Measurements from ENCODE around the gene SEC63.
"Not testable (repeated sequence)": the region's sequence is repeated elsewhere in the genome, so short reads cannot be mapped to it uniquely, and the experiment has no call there.

The SEC63 gene

DNA sequence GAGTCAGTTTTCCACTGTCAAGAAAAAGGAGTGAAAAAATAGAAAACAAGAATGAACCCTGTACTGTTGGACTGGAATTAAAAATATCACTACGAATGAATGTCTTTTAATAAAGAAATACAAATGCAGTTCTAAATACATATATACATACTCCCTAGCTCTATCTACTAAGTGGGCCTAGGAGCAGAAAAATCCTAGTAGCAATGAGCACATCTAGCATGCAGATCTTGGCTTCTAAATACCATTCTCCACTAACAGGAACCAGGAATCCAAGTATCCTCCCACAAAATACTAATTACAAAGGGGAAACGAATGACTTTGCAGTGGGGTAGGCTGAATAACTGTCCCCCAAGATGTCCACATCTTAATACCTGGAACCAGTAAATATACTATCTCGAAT lies 25.4 kb downstream of the SEC63 start:
- no peak for DNase-seq (ENCODE audit: insufficient read length, low spot score)
- no peak for TF ChIP-seq POLR2A (IDR thresholded peaks at IDR 0.05; ENCODE audit: low read depth, low read length)
- FAIRE-seq: no peak

- TF ChIP-seq POLR2A (IDR thresholded peaks at IDR 0.05; ENCODE audit: low read depth, low read length): no peak
- no peak for FAIRE-seq
- no peak for DNase-seq (ENCODE audit: insufficient read length, low spot score)
These were observed 26.1 kb downstream of the SEC63 start for GRCh38 chr6:107931894-107932293.

DNA sequence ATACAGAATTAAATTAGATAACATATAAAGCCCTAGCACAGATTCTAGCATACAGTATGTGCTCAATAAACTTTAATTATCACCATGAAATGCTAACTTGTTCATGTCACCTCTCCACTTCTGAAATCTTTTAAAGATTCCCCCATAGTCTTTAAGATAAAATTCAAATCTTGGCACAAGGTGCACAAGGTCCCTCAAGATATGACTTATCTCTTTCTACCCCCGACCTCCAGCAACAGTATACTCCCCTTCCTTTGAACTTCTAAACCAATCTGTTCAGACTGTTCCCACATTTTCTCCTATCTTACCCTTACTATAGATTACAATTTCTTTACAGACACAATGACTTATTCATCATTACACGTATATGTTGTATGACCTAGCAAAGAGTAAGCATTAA lies 29.0 kb downstream of the SEC63 start:
- no peak for TF ChIP-seq POLR2A (IDR thresholded peaks at IDR 0.05; ENCODE audit: low read depth, low read length)
- FAIRE-seq (no peak), DNase-seq (ENCODE audit: insufficient read length, low spot score) (no peak)

DNA sequence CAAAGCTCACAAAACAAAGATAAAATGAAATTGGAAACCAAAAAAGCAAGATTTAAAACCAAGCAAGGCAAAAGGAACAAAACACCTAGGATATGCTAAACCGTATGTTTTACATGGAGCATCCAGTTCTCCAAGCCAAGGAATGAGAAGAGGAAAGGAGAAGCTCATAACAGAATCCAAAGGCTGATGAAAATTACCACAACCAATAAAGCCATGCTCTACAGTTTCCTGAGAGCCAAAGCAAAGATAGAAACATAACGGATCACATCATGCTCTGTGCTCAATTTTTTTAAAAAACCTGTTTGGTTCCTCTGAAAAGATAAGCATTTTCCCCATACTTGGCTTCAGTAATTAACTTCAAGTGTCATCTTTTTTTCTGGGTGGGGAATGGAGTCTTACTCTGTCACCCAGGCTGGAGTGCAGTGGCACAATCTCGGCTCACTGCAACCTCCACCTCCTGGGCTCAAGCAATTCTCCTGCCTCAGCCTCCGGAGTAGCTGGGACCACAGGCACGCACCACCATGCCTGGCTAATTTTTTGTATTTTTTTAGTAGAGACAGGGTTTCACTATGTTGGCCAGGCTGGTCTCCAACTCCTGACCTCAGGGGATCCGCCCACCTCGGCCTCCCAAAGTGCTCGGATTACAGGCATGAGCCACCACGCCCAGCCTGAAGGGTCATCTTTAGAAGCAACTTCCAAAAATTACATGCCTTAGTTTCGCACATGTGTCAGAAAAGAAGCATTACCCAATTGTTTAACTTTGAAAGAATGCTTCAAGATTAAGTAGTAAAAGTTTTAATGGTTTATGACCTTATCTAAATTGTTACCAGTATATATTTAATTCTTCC lies 31.1 kb downstream of the SEC63 start:
- not testable (repeated sequence) for DNase-seq (ENCODE audit: insufficient read length, low spot score); FAIRE-seq

GRCh38 chr6:107917451-107918375 lies 40.3 kb downstream of the SEC63 start:
- DNase-seq (ENCODE audit: insufficient read length, low spot score) (no peak), FAIRE-seq (no peak)
- no peak for TF ChIP-seq POLR2A (IDR thresholded peaks at IDR 0.05; ENCODE audit: low read depth, low read length)

DNA sequence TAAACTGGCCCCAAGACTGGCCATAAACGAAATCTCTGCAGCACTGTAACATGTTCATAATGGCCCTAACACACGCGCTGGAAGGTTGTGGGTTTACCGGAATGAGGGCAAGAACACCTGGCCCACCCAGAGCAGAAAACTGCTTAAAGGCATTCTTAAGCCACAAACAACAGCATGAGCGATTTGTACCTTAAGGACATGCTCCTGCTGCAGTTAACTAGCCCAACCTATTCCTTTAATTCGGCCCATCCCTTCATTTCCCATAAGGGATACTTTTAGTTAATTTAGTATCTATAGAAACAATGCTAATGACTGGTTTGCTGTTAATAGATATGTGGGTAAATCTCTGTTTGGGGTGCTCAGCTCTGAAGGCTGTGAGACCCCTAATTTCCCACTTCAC lies 41.0 kb downstream of the SEC63 start:
- FAIRE-seq; DNase-seq (ENCODE audit: insufficient read length, low spot score): not testable (repeated sequence)

DNA sequence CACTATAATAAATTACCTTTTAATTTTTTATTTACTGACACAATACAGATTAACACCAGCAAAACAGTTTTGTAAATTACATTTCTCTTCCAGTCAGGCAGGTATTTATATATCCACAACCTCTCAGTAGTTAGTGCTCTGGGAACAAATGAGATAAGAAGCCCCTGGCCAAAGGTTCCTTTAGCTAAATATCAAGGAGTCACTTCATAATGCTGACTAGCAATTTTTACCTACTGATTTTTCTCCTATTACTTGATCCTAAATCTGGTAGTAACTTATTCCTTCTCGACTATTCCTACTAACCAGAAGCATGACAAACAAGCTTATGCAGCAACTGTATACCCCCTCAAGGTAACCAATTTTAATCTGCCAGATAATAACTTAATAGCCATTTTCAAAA lies 46.3 kb downstream of the SEC63 start:
- FAIRE-seq (no peak), DNase-seq (ENCODE audit: insufficient read length, low spot score) (no peak)
- TF ChIP-seq POLR2A (IDR thresholded peaks at IDR 0.05; ENCODE audit: low read depth, low read length): no peak

- no peak for DNase-seq (ENCODE audit: insufficient read length, low spot score)
- no peak for FAIRE-seq
- TF ChIP-seq POLR2A (IDR thresholded peaks at IDR 0.05; ENCODE audit: low read depth, low read length): no peak
These were observed 63.1 kb downstream of the SEC63 start for GRCh38 chr6:107894809-107895396.

GRCh38 chr6:107890431-107890830 lies 67.6 kb downstream of the SEC63 start:
- not testable (repeated sequence) for FAIRE-seq; DNase-seq (ENCODE audit: insufficient read length, low spot score)

GRCh38 chr6:107885950-107886349 lies 72.1 kb downstream of the SEC63 start:
- FAIRE-seq; DNase-seq (ENCODE audit: insufficient read length, low spot score): not testable (repeated sequence)

GRCh38 chr6:107879941-107880340 lies 78.1 kb downstream of the SEC63 start:
- DNase-seq (ENCODE audit: insufficient read length, low spot score) (no peak), FAIRE-seq (no peak)
- TF ChIP-seq POLR2A (IDR thresholded peaks at IDR 0.05; ENCODE audit: low read depth, low read length): no peak

DNA sequence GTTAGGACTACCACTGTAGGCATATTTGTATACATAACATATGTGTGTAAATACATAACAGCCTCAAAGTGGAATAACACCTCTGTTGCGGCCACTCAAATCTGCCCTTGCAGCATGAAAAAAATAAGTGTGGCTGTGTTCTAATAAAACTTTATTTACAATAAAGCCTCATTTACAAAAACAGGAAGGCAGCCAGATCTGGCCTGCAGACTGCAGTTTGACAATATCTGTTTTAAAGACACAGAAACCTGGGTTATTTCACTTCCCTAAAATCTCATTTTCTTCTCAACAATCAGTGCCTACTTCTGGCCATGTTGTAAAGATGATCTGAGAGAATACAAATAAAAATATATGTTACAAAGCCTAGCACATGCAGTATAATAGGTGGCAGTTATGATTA lies 80.0 kb downstream of the SEC63 start:
- FAIRE-seq: no peak
- no peak for TF ChIP-seq POLR2A (IDR thresholded peaks at IDR 0.05; ENCODE audit: low read depth, low read length)
- no peak for DNase-seq (ENCODE audit: insufficient read length, low spot score)

DNA sequence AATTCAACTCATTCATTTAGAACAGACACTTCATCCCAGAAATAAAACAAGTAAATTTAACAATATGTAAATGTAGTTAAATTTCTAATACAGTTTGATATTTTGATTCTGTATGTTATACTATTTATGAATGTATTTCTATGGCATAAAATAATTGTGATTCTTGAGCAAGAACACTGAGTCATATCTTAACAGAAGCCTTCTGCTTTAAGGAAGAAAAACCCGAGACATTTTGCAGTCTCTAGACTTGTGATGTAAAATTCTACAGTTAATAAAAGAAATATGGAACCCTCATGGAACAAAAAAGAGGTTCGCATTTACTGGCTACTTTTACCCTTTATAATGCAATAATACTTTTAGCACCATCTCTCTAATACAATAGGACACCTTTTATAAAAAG lies 86.0 kb downstream of the SEC63 start:
- no peak for FAIRE-seq
- no peak for DNase-seq (ENCODE audit: insufficient read length, low spot score)
- no peak for TF ChIP-seq POLR2A (IDR thresholded peaks at IDR 0.05; ENCODE audit: low read depth, low read length)

DNA sequence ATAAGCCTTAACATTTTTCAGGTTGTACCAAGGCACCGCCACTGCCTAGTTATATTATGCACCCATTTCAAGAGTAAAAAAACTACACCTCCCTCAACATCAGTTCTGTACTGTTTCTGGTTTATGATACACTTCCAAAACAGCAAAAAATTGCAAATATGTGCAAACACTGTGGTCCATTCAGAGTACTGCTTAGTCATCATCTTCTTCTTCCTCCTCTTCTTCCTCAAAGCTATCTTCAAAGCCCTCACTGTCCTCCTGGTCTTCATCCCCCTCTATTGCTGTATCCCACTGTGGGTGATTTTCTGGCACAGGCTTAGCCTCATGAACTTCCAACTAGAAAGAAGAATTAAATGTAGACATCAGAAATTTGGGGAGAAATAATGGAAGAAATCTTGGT lies 86.5 kb downstream of the SEC63 start:
- not testable (repeated sequence) for FAIRE-seq; DNase-seq (ENCODE audit: insufficient read length, low spot score)
